Measurements from ENCODE around the gene PIP5K1B. TPM values are rescaled to one million over a fixed set of nuclear protein-coding genes. Genes with fewer than 3 reads are reported as not detected.

Gene PIP5K1B
- total RNA-seq, 1 experiment from 2014 or later, result not detected

GRCh38 chr9:68714416-68715180 is 9.6 kb downstream of the PIP5K1B start:
- H3K27ac ChIP-seq, result no peak overlapping the region
- H3K4me1 ChIP-seq (replicated peaks), result no peaks in the 10 kb centered on the region
- no peaks in the 10 kb centered on the region for H3K9me3 ChIP-seq (replicated peaks)
- no peak overlapping the region for H3K4me3 ChIP-seq
- H3K36me3 ChIP-seq, result no peaks in the 10 kb centered on the region
- H3K27me3 ChIP-seq (replicated peaks), result no peaks in the 10 kb centered on the region
- no peak for DNase-seq (ENCODE audit: low read depth in 1 of 2, low spot score in 2 of 2)

- Histone ChIP-seq H3K36me3 (no peaks in the 10 kb centered on the region), H3K27me3 (replicated peaks) (no peaks in the 10 kb centered on the region), H3K9me3 (replicated peaks) (no peaks in the 10 kb centered on the region), H3K4me3 (no peak overlapping the region), H3K27ac (no peak overlapping the region), H3K4me1 (replicated peaks) (no peaks in the 10 kb centered on the region)
- DNase-seq (ENCODE audit: low read depth in 1 of 2, low spot score in 2 of 2), result no peak
Measured at GRCh38 chr9:68715181-68715456, 10.1 kb downstream of the PIP5K1B start.

GRCh38 chr9:68717552-68718443 is 12.8 kb downstream of the PIP5K1B start:
- Histone ChIP-seq H3K4me1 (replicated peaks) (no peaks in the 10 kb centered on the region), H3K27ac (no peak overlapping the region), H3K9me3 (replicated peaks) (no peaks in the 10 kb centered on the region), H3K27me3 (replicated peaks) (no peaks in the 10 kb centered on the region), H3K36me3 (no peaks in the 10 kb centered on the region), H3K4me3 (no peak overlapping the region)
- no peak for DNase-seq (ENCODE audit: low read depth in 1 of 2, low spot score in 2 of 2)

- no peaks in the 10 kb centered on the region for H3K9me3 ChIP-seq (replicated peaks)
- no peaks in the 10 kb centered on the region for H3K4me1 ChIP-seq (replicated peaks)
- H3K36me3 ChIP-seq, result no peaks in the 10 kb centered on the region
- no peak overlapping the region for H3K27ac ChIP-seq
- no peaks in the 10 kb centered on the region for H3K27me3 ChIP-seq (replicated peaks)
- no peak for DNase-seq (ENCODE audit: low read depth in 1 of 2, low spot score in 2 of 2)
- H3K4me3 ChIP-seq, result no peak overlapping the region
Measured at GRCh38 chr9:68719847-68720246, 14.8 kb downstream of the PIP5K1B start.

GRCh38 chr9:68720656-68721313 is 15.7 kb downstream of the PIP5K1B start:
- H3K4me1 ChIP-seq (replicated peaks), result no peaks in the 10 kb centered on the region
- H3K27me3 ChIP-seq (replicated peaks), result no peaks in the 10 kb centered on the region
- H3K9me3 ChIP-seq (replicated peaks), result no peaks in the 10 kb centered on the region
- no peaks in the 10 kb centered on the region for H3K36me3 ChIP-seq
- no peak overlapping the region for H3K4me3 ChIP-seq
- no peak overlapping the region for H3K27ac ChIP-seq
- DNase-seq (ENCODE audit: low read depth in 1 of 2, low spot score in 2 of 2), result no peak

- Histone ChIP-seq H3K9me3 (replicated peaks) (no peaks in the 10 kb centered on the region), H3K36me3 (no peaks in the 10 kb centered on the region), H3K27ac (no peak overlapping the region), H3K27me3 (replicated peaks) (no peaks in the 10 kb centered on the region), H3K4me1 (replicated peaks) (no peaks in the 10 kb centered on the region), H3K4me3 (no peak overlapping the region)
- no peak for DNase-seq (ENCODE audit: low read depth in 1 of 2, low spot score in 2 of 2)
Measured at GRCh38 chr9:68721666-68722330, 16.8 kb downstream of the PIP5K1B start.

GRCh38 chr9:68725070-68725469 is 20.0 kb downstream of the PIP5K1B start:
- H3K4me3 ChIP-seq, result no peak overlapping the region
- H3K27ac ChIP-seq, result no peak overlapping the region
- no peaks in the 10 kb centered on the region for H3K9me3 ChIP-seq (replicated peaks)
- no peaks in the 10 kb centered on the region for H3K4me1 ChIP-seq (replicated peaks)
- no peaks in the 10 kb centered on the region for H3K27me3 ChIP-seq (replicated peaks)
- no peak for DNase-seq (ENCODE audit: low read depth in 1 of 2, low spot score in 2 of 2)
- H3K36me3 ChIP-seq, result no peaks in the 10 kb centered on the region

- no peak for DNase-seq (ENCODE audit: low read depth in 1 of 2, low spot score in 2 of 2)
- H3K4me1 ChIP-seq (replicated peaks), result no peaks in the 10 kb centered on the region
- no peaks in the 10 kb centered on the region for H3K27me3 ChIP-seq (replicated peaks)
- no peak overlapping the region for H3K4me3 ChIP-seq
- no peaks in the 10 kb centered on the region for H3K36me3 ChIP-seq
- H3K9me3 ChIP-seq (replicated peaks), result no peaks in the 10 kb centered on the region
- H3K27ac ChIP-seq, result no peak overlapping the region
Measured at GRCh38 chr9:68726489-68726888, 21.4 kb downstream of the PIP5K1B start.

- no peak overlapping the region for H3K4me3 ChIP-seq
- DNase-seq (ENCODE audit: low read depth in 1 of 2, low spot score in 2 of 2), result no peak
- H3K36me3 ChIP-seq, result no peaks in the 10 kb centered on the region
- H3K9me3 ChIP-seq (replicated peaks), result no peaks in the 10 kb centered on the region
- no peaks in the 10 kb centered on the region for H3K4me1 ChIP-seq (replicated peaks)
- no peaks in the 10 kb centered on the region for H3K27me3 ChIP-seq (replicated peaks)
- H3K27ac ChIP-seq, result no peak overlapping the region
Measured at GRCh38 chr9:68727636-68728035, 22.6 kb downstream of the PIP5K1B start.

- Histone ChIP-seq H3K9me3 (replicated peaks) (no peaks in the 10 kb centered on the region), H3K27me3 (replicated peaks) (no peaks in the 10 kb centered on the region), H3K4me1 (replicated peaks) (no peaks in the 10 kb centered on the region), H3K27ac (no peak overlapping the region), H3K36me3 (no peaks in the 10 kb centered on the region), H3K4me3 (no peak overlapping the region)
- no peak for DNase-seq (ENCODE audit: low read depth in 1 of 2, low spot score in 2 of 2)
Measured at GRCh38 chr9:68728731-68729130, 23.7 kb downstream of the PIP5K1B start.

- no peak for DNase-seq (ENCODE audit: low read depth in 1 of 2, low spot score in 2 of 2)
- Histone ChIP-seq H3K27ac (no peak overlapping the region), H3K9me3 (replicated peaks) (no peaks in the 10 kb centered on the region), H3K27me3 (replicated peaks) (no peaks in the 10 kb centered on the region; the same call in 1 of the 2 replicates), H3K36me3 (no peaks in the 10 kb centered on the region), H3K4me1 (replicated peaks) (no peaks in the 10 kb centered on the region), H3K4me3 (no peak overlapping the region)
Measured at GRCh38 chr9:68730570-68731235, 25.7 kb downstream of the PIP5K1B start.

GRCh38 chr9:68731857-68732256 is 26.8 kb downstream of the PIP5K1B start:
- no peaks in the 10 kb centered on the region for H3K4me1 ChIP-seq (replicated peaks)
- no peaks in the 10 kb centered on the region for H3K9me3 ChIP-seq (replicated peaks)
- H3K27me3 ChIP-seq (replicated peaks), result no peaks in the 10 kb centered on the region; the same call in 1 of the 2 replicates
- no peaks in the 10 kb centered on the region for H3K36me3 ChIP-seq
- no peak overlapping the region for H3K4me3 ChIP-seq
- DNase-seq (ENCODE audit: low read depth in 1 of 2, low spot score in 2 of 2), result no peak
- H3K27ac ChIP-seq, result no peak overlapping the region

GRCh38 chr9:68732405-68733020 is 27.5 kb downstream of the PIP5K1B start:
- H3K27ac ChIP-seq, result no peak overlapping the region
- no peaks in the 10 kb centered on the region; the same call in 1 of the 2 replicates for H3K27me3 ChIP-seq (replicated peaks)
- no peaks in the 10 kb centered on the region for H3K4me1 ChIP-seq (replicated peaks)
- no peak overlapping the region for H3K4me3 ChIP-seq
- DNase-seq (ENCODE audit: low read depth in 1 of 2, low spot score in 2 of 2), result no peak
- no peaks in the 10 kb centered on the region for H3K9me3 ChIP-seq (replicated peaks)
- no peaks in the 10 kb centered on the region for H3K36me3 ChIP-seq
